ENCODE results near the gene LMO7. TPM values are rescaled to one million over a fixed set of nuclear protein-coding genes. Genes with fewer than 3 reads are reported as not detected.

Gene LMO7
- total and polyA plus RNA-seq, 2 of the 8 experiments (the other 6 are each of a cell fraction or from before 2014, with no cell fraction given): 8.1 to 28.3 TPM

DNA sequence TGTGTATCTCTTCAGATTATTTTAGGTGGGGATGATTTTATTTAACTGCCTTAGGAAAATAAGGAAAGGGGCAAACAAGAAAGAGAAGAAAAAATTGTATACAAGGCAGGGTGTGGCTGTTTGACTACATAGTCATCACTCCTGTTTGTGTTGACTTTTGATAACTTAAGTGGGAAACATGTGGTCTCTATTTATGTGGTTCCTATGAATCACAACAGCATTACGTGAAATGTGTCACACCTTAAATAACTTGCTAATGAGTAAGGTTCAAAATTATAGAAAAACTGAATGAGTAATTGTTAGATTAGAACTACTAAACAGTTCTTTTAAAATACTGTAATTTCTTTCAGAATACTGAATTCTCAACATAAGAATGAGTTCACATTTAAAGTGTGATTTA lies 69.3 kb downstream of the LMO7 start:
- FAIRE-seq (no peak), DNase-seq (ENCODE audit: low read depth in 1 of 2, low spot score in 2 of 2) (no peak)
- Histone ChIP-seq H2BK20ac (ENCODE audit: low read length) (no peak overlapping the region), H2BK120ac (replicated peaks; ENCODE audit: low read depth, low read length) (no peak overlapping the region), H4K20me1 (replicated peaks in 1 of 2; ENCODE audit: control insufficient read depth in 1 of 2, insufficient read depth in 2 of 2, low read length in 2 of 2) (no peaks in the 10 kb centered on the region), H3K14ac (ENCODE audit: insufficient read length) (no peak overlapping the region), H3K36me3 (ENCODE audit: control insufficient read depth in 2 of 4, insufficient read depth in 4 of 4, low read length in 3 of 4) (peaks cover 0 to 2% (median 0%) of the 10 kb centered on the region in 4 experiments; a peak in 1 of 8 replicates), H2BK12ac (ENCODE audit: low read depth, low read length) (no peak overlapping the region), H3K4ac (replicated peaks; ENCODE audit: insufficient read length, low read depth, low read length) (no peak overlapping the region), H2AFZ (ENCODE audit: low read length) (no peak overlapping the region), H3K79me1 (ENCODE audit: low read depth, low read length) (no peaks in the 10 kb centered on the region; the same call in 1 of the 2 replicates), H2AK5ac (ENCODE audit: low read depth, low read length) (no peak overlapping the region), H4K5ac (ENCODE audit: insufficient read length, low read depth, low read length) (no peak overlapping the region), H2BK5ac (ENCODE audit: low read depth, low read length) (no peak overlapping the region), H3K27ac (ENCODE audit: low read depth, low read length) (no peak overlapping the region), H3K18ac (ENCODE audit: extremely low read depth, low read length) (no peak overlapping the region), H3K4me3 (ENCODE audit: extremely low read depth in 1 of 4, insufficient read depth in 2 of 4, low read depth in 3 of 4, low read length in 4 of 4) (no peak overlapping the region), H4K91ac (replicated peaks; ENCODE audit: insufficient read length, low read length) (no peak overlapping the region), H3K79me2 (ENCODE audit: control insufficient read depth in 1 of 2, insufficient read depth in 2 of 2, low read length in 2 of 2) (no peaks in the 10 kb centered on the region), H3K9me3 (ENCODE audit: insufficient read depth in 2 of 2, low read depth in 1 of 2, low read length in 1 of 2) (peaks cover 3 to 5% of the 10 kb centered on the region in 2 experiments; a peak in 3 of 4 replicates), H3K56ac (replicated peaks; ENCODE audit: insufficient read length, low read depth, low read length) (no peak overlapping the region), H3K23ac (ENCODE audit: insufficient read length) (no peak overlapping the region), H3K23me2 (ENCODE audit: low read depth, low read length) (no peaks in the 10 kb centered on the region), H3K4me2 (ENCODE audit: insufficient read depth in 1 of 2, low read depth in 2 of 2, low read length in 2 of 2) (no peak overlapping the region), H3K4me1 (replicated peaks in 1 of 4; ENCODE audit: control insufficient read depth in 3 of 4, insufficient read depth in 4 of 4, low read length in 3 of 4) (peaks cover 0 to 3% (median 0%) of the 10 kb centered on the region in 4 experiments; a peak in 1 of 7 replicates), H3K9ac (replicated peaks in 1 of 4; ENCODE audit: extremely low read depth in 1 of 4, low read depth in 3 of 4, low read length in 3 of 4) (no peak overlapping the region), H4K8ac (ENCODE audit: extremely low read depth, insufficient read depth, low read length) (no peak overlapping the region), H2BK15ac (ENCODE audit: low read length) (no peak overlapping the region), H3K27me3 (replicated peaks in 1 of 4; ENCODE audit: control insufficient read depth in 3 of 4, extremely low read depth in 1 of 4, insufficient read depth in 3 of 4, low read length in 3 of 4) (no peaks in the 10 kb centered on the region)
- TF ChIP-seq, protein P1, sequence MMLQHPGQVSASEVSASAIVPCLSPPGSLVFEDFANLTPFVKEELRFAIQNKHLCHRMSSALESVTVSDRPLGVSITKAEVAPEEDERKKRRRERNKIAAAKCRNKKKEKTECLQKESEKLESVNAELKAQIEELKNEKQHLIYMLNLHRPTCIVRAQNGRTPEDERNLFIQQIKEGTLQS (IDR thresholded peaks at IDR 0.05; ENCODE audit: insufficient read depth, low read depth, low read length): no peak
- TF ChIP-seq SIN3A (conservative IDR thresholded peaks at IDR 0.05 in 1 of 2, IDR thresholded peaks at IDR 0.05 in 1 of 2; ENCODE audit: low read depth in 1 of 2, low read length in 2 of 2) (no peak), SAP30 (IDR thresholded peaks at IDR 0.05; ENCODE audit: insufficient read depth, insufficient replicate concordance, low read length) (no peak), SP1 (IDR thresholded peaks at IDR 0.05; ENCODE audit: low read depth, low read length) (no peak)
- TF ChIP-seq, protein P2, sequence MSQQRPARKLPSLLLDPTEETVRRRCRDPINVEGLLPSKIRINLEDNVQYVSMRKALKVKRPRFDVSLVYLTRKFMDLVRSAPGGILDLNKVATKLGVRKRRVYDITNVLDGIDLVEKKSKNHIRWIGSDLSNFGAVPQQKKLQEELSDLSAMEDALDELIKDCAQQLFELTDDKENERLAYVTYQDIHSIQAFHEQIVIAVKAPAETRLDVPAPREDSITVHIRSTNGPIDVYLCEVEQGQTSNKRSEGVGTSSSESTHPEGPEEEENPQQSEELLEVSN (IDR thresholded peaks at IDR 0.05): no peak
- POLR2A ChIA-PET (ENCODE audit: partially characterized antibody): no interaction called here
- 88% methylated on average over 1 of the region's 1 CpG; no CpG with 5 or more reads in 1 of the 2 experiments for WGBS, 2 experiments (ENCODE audit: extremely low coverage in 1 of 2, insufficient coverage in 1 of 2, insufficient read length in 1 of 2, insufficient replicate concordance in 2 of 2, low coverage in 1 of 2, low lambda C conversion rate in 2 of 2, missing lambda C conversion rate in 1 of 2)
- CTCF ChIA-PET (ENCODE audit: partially characterized antibody): interaction anchor here (0.7 kb wide), 1 partner anchor 137 kb away, joined by 3 read pairs; no protein-coding TSS in a partner anchor
